ENCODE data around the gene TMEM128. TPM values are rescaled to one million over a fixed set of nuclear protein-coding genes. Genes with fewer than 3 reads are reported as not detected.
A peak's percentile ranks its signal among the peaks of the same experiment; 100 is the strongest.

Gene TMEM128
- total RNA-seq, 2 donors from 2014 or later: 26.0 to 31.3 TPM

DNA sequence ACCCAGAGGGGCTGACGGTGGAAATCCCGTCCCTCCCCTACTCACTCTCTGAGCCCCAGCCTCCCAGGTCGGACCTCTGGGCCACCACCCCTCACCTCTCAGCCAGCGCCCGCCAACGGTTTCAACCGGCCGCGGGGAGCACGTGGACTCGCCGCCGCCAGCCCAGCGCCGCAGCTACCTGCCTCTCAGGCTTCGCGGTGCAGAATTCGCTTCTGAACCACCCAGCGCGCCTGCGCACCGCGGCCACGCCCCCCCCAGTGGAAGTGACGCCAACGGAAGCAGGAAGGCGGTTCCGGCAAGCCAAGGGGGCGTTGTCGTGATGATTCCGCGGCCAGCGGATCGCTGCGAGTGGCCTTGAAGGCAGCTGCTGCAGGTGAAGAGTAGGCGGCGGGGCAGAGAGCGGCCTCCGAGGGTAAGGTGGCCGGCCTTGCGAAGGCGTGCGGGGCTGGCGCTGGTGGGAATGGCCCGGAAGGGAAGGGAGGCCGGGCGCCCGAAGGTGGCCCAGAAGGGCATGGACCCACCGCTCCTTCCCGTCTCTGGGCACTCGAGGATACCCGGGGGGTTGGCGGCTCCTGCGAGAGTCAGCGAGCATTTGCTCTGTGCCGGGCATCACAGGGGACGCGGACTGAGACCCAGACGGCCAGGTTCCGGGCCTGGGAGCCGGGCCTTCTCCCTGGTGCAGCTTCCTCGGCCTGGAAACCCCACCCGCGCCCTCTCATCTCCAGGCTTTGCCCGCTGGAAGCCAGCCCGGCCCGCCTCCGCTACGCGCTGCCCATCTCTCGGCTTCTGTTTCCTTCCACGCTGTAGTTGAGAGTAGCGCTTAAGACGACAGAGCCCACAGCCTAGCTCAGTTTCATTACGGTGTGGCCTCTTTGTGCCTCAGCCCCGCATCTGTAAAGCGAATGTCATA, 42.2 kb upstream of the TMEM128 start, which contains the start of the genes LYAR and ZBTB49:
Gene LYAR, minus strand, starts transcription at position 214 of the 910 bp plus-strand sequence. CDS start 6,412 bp downstream, outside the sequence.
Gene ZBTB49, plus strand, starts transcription at position 311 of the 910 bp plus-strand sequence. CDS start 9,695 bp downstream, outside the sequence.
- H3K27me3 ChIP-seq (ENCODE audit: control insufficient read depth, insufficient read depth, low read length, poor library complexity, severe bottlenecking): no peaks in the 10 kb centered on the region
- peak; percentile 99 for DNase-seq
- Mint-ChIP-seq H3K27me3 (ENCODE audit: insufficient read depth) (no peaks in the 10 kb centered on the region), H3K36me3 (ENCODE audit: low read depth) (peaks cover 12% of the 10 kb centered on the region), H3K9me3 (no peaks in the 10 kb centered on the region), H3K27ac (peak within 1 kb of the TSS; percentile 94), H3K4me1 (peaks cover 18% of the 10 kb centered on the region), H3K4me3 (peak within 1 kb of the TSS; percentile 95)
- 0 to 1% methylated on average over 21 to 77 of the region's 77 CpGs for WGBS, 2 experiments (ENCODE audit: insufficient coverage in 1 of 2, insufficient read length in 1 of 2)
- TF ChIP-seq CTCF (conservative IDR thresholded peaks at IDR 0.05): no peak
- no peaks in the 10 kb centered on the region for H3K9me3 ChIP-seq (ENCODE audit: control insufficient read depth, low read length)
- H3K4me3 ChIP-seq (ENCODE audit: low read length): peak within 1 kb of the TSS; percentile 88
- H3K27ac ChIP-seq (ENCODE audit: low read depth, low read length): no peak within 1 kb of the TSS
- peak within 1 kb of the TSS; percentile 42 for H3K9ac ChIP-seq (ENCODE audit: extremely low read depth, low read length, poor library complexity, severe bottlenecking)
- peaks cover 11% of the 10 kb centered on the region for H3K36me3 ChIP-seq (ENCODE audit: control insufficient read depth, insufficient read depth, low read length)
- peaks cover 4% of the 10 kb centered on the region for H3K4me1 ChIP-seq (ENCODE audit: control insufficient read depth, insufficient read depth, low read length)

DNA sequence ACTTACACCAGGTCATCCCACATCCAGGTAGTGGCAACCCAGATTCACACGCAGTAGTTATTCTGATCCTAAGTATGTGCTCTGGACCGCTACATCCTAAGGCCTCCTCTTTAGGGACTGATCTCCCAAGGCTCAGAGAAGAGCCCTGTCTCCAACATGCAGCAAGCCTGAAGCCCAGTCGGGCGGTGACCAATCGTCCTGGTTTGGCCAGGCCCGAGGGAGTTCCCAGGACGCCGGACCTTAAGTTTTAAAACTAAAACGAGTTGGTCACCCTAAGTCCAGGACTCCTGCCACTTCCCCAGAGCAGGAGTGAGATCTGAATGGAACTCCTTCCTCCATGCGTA, 41.5 kb upstream of the TMEM128 start:
- Mint-ChIP-seq H3K36me3 (ENCODE audit: low read depth) (peaks cover 12% of the 10 kb centered on the region), H3K27ac (peak overlapping the region; percentile 94), H3K27me3 (ENCODE audit: insufficient read depth) (no peaks in the 10 kb centered on the region), H3K4me3 (peak overlapping the region; percentile 95), H3K9me3 (no peaks in the 10 kb centered on the region), H3K4me1 (peaks cover 18% of the 10 kb centered on the region)
- no peak for TF ChIP-seq CTCF (conservative IDR thresholded peaks at IDR 0.05)
- Histone ChIP-seq H3K4me1 (ENCODE audit: control insufficient read depth, insufficient read depth, low read length) (peaks cover 4% of the 10 kb centered on the region), H3K9ac (ENCODE audit: extremely low read depth, low read length, poor library complexity, severe bottlenecking) (peak overlapping the region; percentile 42), H3K27ac (ENCODE audit: low read depth, low read length) (no peak overlapping the region), H3K27me3 (ENCODE audit: control insufficient read depth, insufficient read depth, low read length, poor library complexity, severe bottlenecking) (no peaks in the 10 kb centered on the region), H3K36me3 (ENCODE audit: control insufficient read depth, insufficient read depth, low read length) (peaks cover 17% of the 10 kb centered on the region), H3K4me3 (ENCODE audit: low read length) (peak overlapping the region; percentile 88), H3K9me3 (ENCODE audit: control insufficient read depth, low read length) (no peaks in the 10 kb centered on the region)
- DNase-seq: no peak
- 0 to 1% methylated on average over 3 to 10 of the region's 10 CpGs for WGBS, 2 experiments (ENCODE audit: insufficient coverage in 1 of 2, insufficient read length in 1 of 2)

DNA sequence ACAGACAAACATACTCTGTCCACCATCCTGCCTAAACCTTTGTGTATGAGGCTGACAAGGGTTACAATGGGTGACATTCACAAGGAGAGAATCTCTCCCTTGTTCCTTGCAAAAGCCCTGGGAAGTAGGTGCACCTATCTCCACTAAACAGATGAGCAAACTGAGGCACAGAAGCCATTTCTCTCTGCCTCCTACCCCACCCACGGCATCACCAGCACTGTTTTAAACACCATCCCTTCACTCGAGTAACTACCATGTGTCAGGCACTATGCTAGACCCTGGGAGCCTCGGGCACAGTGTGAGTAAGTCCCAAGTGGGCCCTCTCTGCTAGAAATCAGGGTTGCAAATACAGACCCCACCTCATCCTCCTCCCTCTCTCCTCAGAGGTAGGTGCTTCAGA, 41.0 kb upstream of the TMEM128 start:
- Mint-ChIP-seq H3K36me3 (ENCODE audit: low read depth) (peaks cover 14% of the 10 kb centered on the region), H3K9me3 (no peaks in the 10 kb centered on the region), H3K27ac (peak overlapping the region; percentile 94), H3K4me3 (peak overlapping the region; percentile 95), H3K27me3 (ENCODE audit: insufficient read depth) (no peaks in the 10 kb centered on the region), H3K4me1 (peaks cover 18% of the 10 kb centered on the region)
- 47% methylated on average over 3 of the region's 3 CpGs; no CpG with 5 or more reads in 1 of the 2 experiments for WGBS, 2 experiments (ENCODE audit: insufficient coverage in 1 of 2, insufficient read length in 1 of 2)
- DNase-seq: no peak
- H3K4me1 ChIP-seq (ENCODE audit: control insufficient read depth, insufficient read depth, low read length): peaks cover 4% of the 10 kb centered on the region
- no peak for TF ChIP-seq CTCF (conservative IDR thresholded peaks at IDR 0.05)
- peaks cover 21% of the 10 kb centered on the region for H3K36me3 ChIP-seq (ENCODE audit: control insufficient read depth, insufficient read depth, low read length)
- peak overlapping the region; percentile 42 for H3K9ac ChIP-seq (ENCODE audit: extremely low read depth, low read length, poor library complexity, severe bottlenecking)
- no peak overlapping the region for H3K27ac ChIP-seq (ENCODE audit: low read depth, low read length)
- H3K27me3 ChIP-seq (ENCODE audit: control insufficient read depth, insufficient read depth, low read length, poor library complexity, severe bottlenecking): no peaks in the 10 kb centered on the region
- H3K4me3 ChIP-seq (ENCODE audit: low read length): peak overlapping the region; percentile 88
- no peaks in the 10 kb centered on the region for H3K9me3 ChIP-seq (ENCODE audit: control insufficient read depth, low read length)

All from endodermal cell (in vitro differentiated cells).